Measurements from ENCODE around the gene WFDC13.
"Not testable (repeated sequence)": the region's sequence is repeated elsewhere in the genome, so short reads cannot be mapped to it uniquely, and the experiment has no call there.

WFDC13 gene

GRCh38 chr20:45716141-45716688 lies 14.4 kb downstream of the WFDC13 start:
- peak; percentile 54; the same call in 1 of the 2 replicates for TF ChIP-seq Cebpa-rat (IDR thresholded peaks at IDR 0.05)
- Histone ChIP-seq H3K4me2 (peak overlapping the region; percentile 77), H3K9ac (peak overlapping the region; percentile 42; the same call in 1 of the 2 replicates), H3K9me3 (peaks cover 27% of the 10 kb centered on the region), H3K4me3 (peak overlapping the region; percentile 16; the same call in 1 of the 2 replicates), H3K4me1 (peaks cover 37% of the 10 kb centered on the region), H3K27ac (peak overlapping the region; percentile 78)
- not testable (repeated sequence) for H4K20me1 ChIP-seq, H3K27me3 ChIP-seq, H3K36me3 ChIP-seq

- Histone ChIP-seq H3K9me3 (peaks cover 22% of the 10 kb centered on the region), H3K27ac (no peak within 1 kb of the TSS), H3K4me3 (no peak within 1 kb of the TSS), H3K36me3 (no peaks in the 10 kb centered on the region), H3K27me3 (no peaks in the 10 kb centered on the region), H3K9ac (no peak within 1 kb of the TSS), H4K20me1 (no peaks in the 10 kb centered on the region), H3K4me1 (peaks cover 2% of the 10 kb centered on the region), H3K4me2 (no peak within 1 kb of the TSS)
- no peak for TF ChIP-seq Cebpa-rat (IDR thresholded peaks at IDR 0.05)
Measured at GRCh38 chr20:45722047-45722446, 20.2 kb downstream of the WFDC13 start, which contains the start of gene SPINT4. TSS of gene SPINT4 (plus strand) at chr20:45722347. CDS start at chr20:45722368, 21 bp downstream.

GRCh38 chr20:45725134-45725533 lies 23.3 kb downstream of the WFDC13 start:
- no peak overlapping the region for H3K4me3 ChIP-seq
- no peaks in the 10 kb centered on the region for H3K36me3 ChIP-seq
- H3K9ac ChIP-seq = no peak overlapping the region
- H3K4me2 ChIP-seq = no peak overlapping the region
- H3K27me3 ChIP-seq = no peaks in the 10 kb centered on the region
- TF ChIP-seq Cebpa-rat (IDR thresholded peaks at IDR 0.05) = no peak
- H4K20me1 ChIP-seq = no peaks in the 10 kb centered on the region
- no peaks in the 10 kb centered on the region for H3K9me3 ChIP-seq
- no peaks in the 10 kb centered on the region for H3K4me1 ChIP-seq
- H3K27ac ChIP-seq = no peak overlapping the region

GRCh38 chr20:45727044-45727443 lies 25.2 kb downstream of the WFDC13 start:
- Histone ChIP-seq H3K9me3 (peaks cover 11% of the 10 kb centered on the region), H3K9ac (no peak overlapping the region), H3K36me3 (no peaks in the 10 kb centered on the region), H4K20me1 (no peaks in the 10 kb centered on the region), H3K27ac (no peak overlapping the region), H3K4me1 (no peaks in the 10 kb centered on the region), H3K4me2 (no peak overlapping the region), H3K4me3 (no peak overlapping the region), H3K27me3 (no peaks in the 10 kb centered on the region)
- no peak for TF ChIP-seq Cebpa-rat (IDR thresholded peaks at IDR 0.05)

GRCh38 chr20:45732199-45732598 lies 30.4 kb downstream of the WFDC13 start:
- Histone ChIP-seq H3K9me3 (peaks cover 45% of the 10 kb centered on the region), H3K27ac (no peak overlapping the region), H3K4me3 (no peak overlapping the region), H3K36me3 (no peaks in the 10 kb centered on the region), H4K20me1 (no peaks in the 10 kb centered on the region), H3K27me3 (no peaks in the 10 kb centered on the region), H3K4me2 (no peak overlapping the region), H3K9ac (no peak overlapping the region), H3K4me1 (no peaks in the 10 kb centered on the region)
- no peak for TF ChIP-seq Cebpa-rat (IDR thresholded peaks at IDR 0.05)

GRCh38 chr20:45735552-45735951 lies 33.7 kb downstream of the WFDC13 start:
- Histone ChIP-seq H3K9me3 (peaks cover 52% of the 10 kb centered on the region), H3K27ac (no peak overlapping the region), H3K9ac (no peak overlapping the region), H3K4me2 (no peak overlapping the region), H3K4me3 (no peak overlapping the region), H3K27me3 (no peaks in the 10 kb centered on the region), H3K4me1 (no peaks in the 10 kb centered on the region), H4K20me1 (no peaks in the 10 kb centered on the region), H3K36me3 (no peaks in the 10 kb centered on the region)
- no peak for TF ChIP-seq Cebpa-rat (IDR thresholded peaks at IDR 0.05)

GRCh38 chr20:45735988-45736387 lies 34.1 kb downstream of the WFDC13 start:
- no peak for TF ChIP-seq Cebpa-rat (IDR thresholded peaks at IDR 0.05)
- no peaks in the 10 kb centered on the region for H3K36me3 ChIP-seq
- no peaks in the 10 kb centered on the region for H3K4me1 ChIP-seq
- H3K9me3 ChIP-seq = peaks cover 52% of the 10 kb centered on the region
- H3K9ac ChIP-seq = no peak overlapping the region
- H4K20me1 ChIP-seq = no peaks in the 10 kb centered on the region
- no peak overlapping the region for H3K27ac ChIP-seq
- H3K27me3 ChIP-seq = no peaks in the 10 kb centered on the region
- no peak overlapping the region for H3K4me3 ChIP-seq
- no peak overlapping the region for H3K4me2 ChIP-seq

- no peaks in the 10 kb centered on the region for H3K27me3 ChIP-seq
- no peak for TF ChIP-seq Cebpa-rat (IDR thresholded peaks at IDR 0.05)
- H3K4me1 ChIP-seq = no peaks in the 10 kb centered on the region
- no peak overlapping the region for H3K4me2 ChIP-seq
- peaks cover 3% of the 10 kb centered on the region for H3K9me3 ChIP-seq
- no peaks in the 10 kb centered on the region for H4K20me1 ChIP-seq
- no peak overlapping the region for H3K9ac ChIP-seq
- H3K27ac ChIP-seq = no peak overlapping the region
- H3K4me3 ChIP-seq = no peak overlapping the region
- H3K36me3 ChIP-seq = no peaks in the 10 kb centered on the region
Measured at GRCh38 chr20:45742596-45742995, 40.8 kb downstream of the WFDC13 start.

GRCh38 chr20:45745015-45745414 lies 43.2 kb downstream of the WFDC13 start:
- H3K9ac ChIP-seq = no peak overlapping the region
- H3K36me3 ChIP-seq = no peaks in the 10 kb centered on the region
- no peak overlapping the region for H3K4me3 ChIP-seq
- no peak overlapping the region for H3K27ac ChIP-seq
- no peaks in the 10 kb centered on the region for H4K20me1 ChIP-seq
- TF ChIP-seq Cebpa-rat (IDR thresholded peaks at IDR 0.05) = no peak
- H3K27me3 ChIP-seq = no peaks in the 10 kb centered on the region
- no peaks in the 10 kb centered on the region for H3K9me3 ChIP-seq
- H3K4me1 ChIP-seq = no peaks in the 10 kb centered on the region
- H3K4me2 ChIP-seq = no peak overlapping the region

- no peak for TF ChIP-seq Cebpa-rat (IDR thresholded peaks at IDR 0.05)
- Histone ChIP-seq H3K9me3 (peaks cover 13% of the 10 kb centered on the region), H3K4me1 (no peaks in the 10 kb centered on the region)
Measured at GRCh38 chr20:45751721-45752120, 49.9 kb downstream of the WFDC13 start.

GRCh38 chr20:45752746-45753145 lies 50.9 kb downstream of the WFDC13 start:
- Histone ChIP-seq H3K4me1 (no peaks in the 10 kb centered on the region), H3K4me3 (no peak overlapping the region), H3K9me3 (peaks cover 13% of the 10 kb centered on the region), H3K27me3 (no peaks in the 10 kb centered on the region), H3K9ac (no peak overlapping the region), H4K20me1 (no peaks in the 10 kb centered on the region), H3K36me3 (no peaks in the 10 kb centered on the region), H3K27ac (no peak overlapping the region), H3K4me2 (no peak overlapping the region)
- TF ChIP-seq Cebpa-rat (IDR thresholded peaks at IDR 0.05) = no peak

More at GRCh38 chr20:45751721-45752120, 49.9 kb downstream of the WFDC13 start:
- H3K27ac ChIP-seq = no peak overlapping the region
- H3K4me2 ChIP-seq = no peak overlapping the region
- no peaks in the 10 kb centered on the region for H3K36me3 ChIP-seq
- no peak overlapping the region for H3K9ac ChIP-seq
- no peak overlapping the region for H3K4me3 ChIP-seq
- no peaks in the 10 kb centered on the region for H4K20me1 ChIP-seq
- H3K27me3 ChIP-seq = no peaks in the 10 kb centered on the region

Measured in BLaER1 (cell line).